HG03432 (cell line): ENCODE results near the gene CDK9.

Experiments
- ATAC-seq: cut with Tn5 transposase; IDR thresholded peaks from one replicate; pipeline ENCODE4 v1.9.1; 2021; ENCODE audit warnings: mild to moderate bottlenecking, moderate library complexity; ENCODE audit not compliant: unreplicated experiment

Gene CDK9

DNA sequence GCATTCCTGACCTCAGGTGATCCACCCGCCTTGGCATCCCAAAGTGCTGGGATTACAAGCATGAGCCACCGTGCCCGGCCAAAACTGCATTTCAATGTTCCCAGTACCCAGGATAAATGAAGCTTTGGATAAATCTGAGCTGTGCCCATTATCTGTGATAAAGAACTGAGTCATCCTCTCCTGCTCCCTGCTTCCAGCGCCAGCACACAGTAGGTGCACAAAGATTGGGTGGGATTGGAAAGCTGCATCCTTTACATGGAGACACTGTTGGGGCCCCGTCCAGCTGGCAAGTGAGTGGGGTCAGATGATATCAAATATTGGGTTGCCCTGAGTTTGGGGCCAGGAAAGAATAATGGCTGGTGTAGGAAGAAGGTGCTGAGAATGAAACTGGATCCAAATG lies 24.8 kb upstream of the CDK9 start:
- ATAC-seq, result no peak

DNA sequence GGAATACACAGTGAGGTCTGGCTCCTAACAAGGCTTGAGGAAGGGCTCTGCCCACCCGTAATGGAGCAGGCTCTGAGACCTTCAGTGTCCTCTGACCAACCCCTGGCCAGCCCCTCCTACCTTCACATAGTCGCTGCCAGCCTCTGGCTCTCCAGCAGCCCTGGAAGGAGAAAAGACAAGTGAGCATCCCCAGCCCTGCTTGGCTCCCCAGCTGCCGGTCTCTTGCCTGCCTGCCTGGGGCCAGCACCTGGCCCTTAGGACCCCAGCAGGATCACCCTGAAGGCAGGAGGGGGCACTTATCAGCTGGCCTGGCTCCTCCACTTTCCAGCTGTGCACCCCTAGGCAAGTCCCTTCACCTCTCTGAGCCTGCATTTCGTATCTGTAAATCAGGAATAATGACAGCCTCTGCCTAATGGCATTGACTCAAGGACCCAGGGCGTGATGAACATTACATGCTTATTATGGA lies 24.3 kb upstream of the CDK9 start:
- no peak for ATAC-seq

DNA sequence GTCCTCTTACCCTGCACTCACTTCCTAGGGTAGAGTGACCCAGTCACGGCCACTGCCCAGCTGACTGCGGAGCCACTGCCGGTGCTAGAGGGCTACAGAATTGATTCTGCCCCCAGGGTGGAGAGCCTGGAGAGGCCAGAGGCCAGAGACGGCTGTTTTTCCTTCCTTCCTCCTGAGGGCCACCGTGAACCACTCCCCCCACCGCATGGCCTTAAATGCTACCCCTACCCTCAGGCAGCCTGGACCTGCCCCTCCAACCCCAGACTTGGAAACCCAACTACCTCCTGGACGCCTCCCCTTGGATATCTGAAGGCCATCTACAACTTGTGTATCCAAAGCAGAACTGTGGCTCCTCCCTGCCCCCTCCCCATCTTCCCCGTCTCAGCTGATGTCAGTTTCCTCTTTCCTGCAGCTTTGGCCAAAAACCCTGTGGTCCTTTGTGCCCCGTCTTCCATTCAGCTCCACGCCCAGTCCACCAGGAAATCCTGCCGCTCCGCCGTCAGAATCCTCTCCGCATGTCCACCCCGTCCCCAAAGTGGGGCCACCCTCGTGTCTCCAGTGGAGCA lies 23.6 kb upstream of the CDK9 start:
- ATAC-seq, result no peak

DNA sequence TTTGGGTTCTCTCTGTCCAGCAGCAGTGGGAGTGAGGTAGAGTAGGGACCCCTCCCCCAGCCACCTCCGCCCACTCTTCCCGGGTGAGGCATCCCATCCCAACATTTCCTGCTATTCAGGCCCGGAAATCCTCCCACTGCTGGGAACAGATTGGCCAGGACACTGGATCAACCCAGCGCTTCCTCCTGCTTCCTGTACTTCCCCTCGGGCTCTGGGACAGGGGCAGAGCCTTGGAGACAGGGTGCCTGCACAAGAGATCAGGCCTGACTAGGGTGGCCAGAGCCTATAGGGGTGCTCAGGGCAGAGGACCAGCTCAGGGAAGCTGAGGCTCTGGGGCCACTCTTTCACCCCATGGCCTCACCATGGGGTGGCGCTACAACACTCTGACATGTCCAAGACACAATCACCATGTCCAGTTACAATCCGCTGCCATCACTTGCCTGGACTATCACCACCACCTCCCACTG lies 21.9 kb upstream of the CDK9 start:
- ATAC-seq, result no peak

DNA sequence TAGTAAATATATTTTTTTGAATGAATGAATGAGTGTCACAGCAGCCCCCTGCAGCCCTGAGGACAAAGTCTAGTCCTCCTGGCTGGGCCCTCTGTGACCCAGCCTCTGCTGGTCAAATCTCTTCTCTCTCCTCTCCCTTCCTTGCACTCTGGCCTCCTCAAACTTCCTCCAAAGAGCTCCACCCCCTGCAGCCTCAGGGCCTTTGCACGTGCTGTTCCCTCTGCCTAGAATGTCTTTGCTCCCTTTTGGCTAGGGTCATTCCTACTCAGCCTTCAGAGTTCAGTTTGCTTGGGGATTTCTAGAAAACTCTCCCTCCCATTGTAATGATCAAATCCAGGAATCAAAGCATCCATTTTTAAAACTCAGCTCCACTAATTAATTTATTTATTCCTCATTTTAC lies 20.4 kb upstream of the CDK9 start:
- no peak for ATAC-seq

DNA sequence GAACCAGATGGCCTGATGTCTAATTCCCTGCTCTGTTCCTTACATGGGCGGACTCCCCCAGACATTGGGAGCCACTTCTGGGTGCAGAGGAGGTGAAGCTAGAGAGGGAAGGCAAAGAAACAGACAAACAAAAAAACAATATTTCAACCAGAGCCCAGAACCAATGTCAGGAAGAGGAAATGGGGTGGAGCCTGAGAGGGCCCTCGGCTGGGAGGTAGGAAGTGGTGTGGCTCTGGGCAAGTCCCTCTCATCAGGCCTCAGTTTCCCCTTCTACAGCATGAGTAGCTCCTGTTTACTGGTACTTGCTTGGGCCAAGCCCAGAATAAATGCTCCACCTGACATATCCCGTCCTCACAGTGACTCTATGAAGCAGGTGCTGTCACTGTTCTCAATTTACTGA lies 18.4 kb upstream of the CDK9 start:
- no peak for ATAC-seq

DNA sequence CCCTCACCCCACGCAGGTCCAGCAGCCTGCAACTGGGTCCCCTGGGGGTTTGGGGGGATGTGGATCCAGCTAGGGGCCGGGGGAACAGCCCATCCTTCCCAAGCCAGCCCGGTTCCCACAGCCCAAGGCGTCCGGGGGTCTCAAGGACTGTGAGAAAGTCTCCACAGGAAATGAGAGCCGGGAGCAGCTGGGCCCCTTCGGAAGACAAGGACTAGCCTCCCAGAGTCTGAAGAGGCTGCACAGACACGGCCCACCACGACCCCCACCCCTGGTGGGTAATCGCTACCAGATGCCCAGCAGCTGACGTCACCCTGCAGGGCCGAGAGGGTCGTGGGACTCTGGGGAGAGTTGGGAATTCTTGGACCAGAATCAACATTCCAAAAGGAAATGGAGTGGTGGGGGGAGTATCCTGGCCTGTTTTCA lies 17.9 kb upstream of the CDK9 start:
- no peak for ATAC-seq

DNA sequence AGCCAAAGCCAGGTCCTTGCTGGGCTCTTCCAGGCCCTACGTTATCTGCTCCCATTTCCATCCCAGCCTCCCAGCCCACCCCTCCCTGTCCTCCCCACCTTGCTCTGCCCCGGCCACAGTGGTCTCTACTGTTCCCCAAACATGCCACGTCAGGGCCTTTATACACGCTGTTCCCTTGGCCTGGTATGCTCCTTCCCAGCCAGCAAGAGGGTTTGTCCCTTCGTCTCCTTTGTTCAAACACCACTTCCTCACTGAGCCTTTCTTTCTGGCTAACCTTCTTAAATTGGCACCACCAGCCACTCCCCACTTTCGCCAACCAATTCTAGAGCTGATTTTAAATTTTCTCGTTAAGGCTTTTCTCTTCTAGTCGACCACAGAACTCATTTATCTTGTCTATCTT lies 17.1 kb upstream of the CDK9 start:
- no peak for ATAC-seq

DNA sequence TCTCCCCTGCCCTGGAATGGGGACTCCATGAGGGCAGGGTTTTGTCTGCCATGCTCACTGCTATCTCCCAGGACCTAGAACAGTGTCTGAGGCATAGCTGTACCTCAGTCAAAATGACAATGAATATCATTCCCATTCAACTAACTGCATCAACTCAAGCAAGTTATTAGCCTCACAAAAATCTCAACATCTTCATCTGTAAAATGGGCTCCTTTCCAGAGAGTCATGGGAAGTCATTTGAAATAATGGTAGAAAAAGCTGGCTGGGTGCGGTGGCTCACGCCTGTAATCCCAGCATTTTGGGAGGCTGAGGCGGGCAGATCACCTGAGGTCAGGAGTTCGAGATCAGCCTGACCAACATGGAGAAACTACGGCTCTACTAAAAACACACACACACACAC lies 16.7 kb upstream of the CDK9 start:
- ATAC-seq, result no peak

DNA sequence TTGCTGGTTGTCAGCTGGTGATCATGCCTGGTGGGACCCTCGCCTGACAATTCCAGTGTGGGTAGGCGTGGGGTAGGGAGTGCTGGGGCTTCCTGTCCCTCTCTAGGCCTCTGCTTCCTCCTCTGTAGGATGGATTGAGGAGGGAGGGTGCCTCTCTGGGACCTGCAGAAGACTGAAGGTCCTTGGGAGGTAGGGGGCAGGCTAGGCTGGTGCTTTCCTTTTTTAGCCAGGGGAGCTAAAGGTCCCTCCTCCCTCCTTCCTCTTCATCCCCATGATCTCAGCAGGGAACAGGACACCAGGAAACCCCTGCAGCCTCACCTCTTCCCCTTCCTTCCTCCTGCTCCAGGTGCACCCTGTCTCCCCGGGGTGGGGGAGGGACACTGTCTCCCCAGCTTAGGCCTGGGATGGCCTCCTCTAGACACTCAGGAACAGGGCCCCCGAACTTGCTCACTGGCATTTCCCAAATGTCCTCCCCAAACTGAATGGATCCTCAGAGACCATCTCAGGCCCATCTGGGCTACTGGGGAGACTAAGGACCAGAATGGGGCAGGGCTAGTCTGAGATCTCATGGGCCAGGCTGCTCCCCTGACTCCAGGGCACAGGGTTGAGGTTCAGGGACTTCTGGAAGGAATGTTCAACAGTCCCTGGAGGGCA lies 15.8 kb upstream of the CDK9 start:
- ATAC-seq, result no peak

DNA sequence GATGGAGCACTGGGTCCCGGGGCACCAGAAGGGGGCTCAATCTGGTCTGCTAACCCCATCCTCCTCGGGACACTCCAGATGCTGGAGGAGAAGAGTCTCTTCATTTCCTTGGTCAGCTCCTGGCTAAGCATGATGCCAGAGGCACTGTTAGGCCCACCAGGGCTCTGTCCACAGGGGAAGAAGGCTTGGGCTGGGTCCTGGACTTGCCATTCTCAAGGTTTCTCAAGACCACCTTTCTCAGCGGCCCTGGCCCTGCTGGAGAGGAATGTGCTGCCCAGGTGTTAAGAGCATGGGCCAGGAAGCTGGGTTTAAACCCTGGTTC lies 15.3 kb upstream of the CDK9 start:
- ATAC-seq, result no peak

DNA sequence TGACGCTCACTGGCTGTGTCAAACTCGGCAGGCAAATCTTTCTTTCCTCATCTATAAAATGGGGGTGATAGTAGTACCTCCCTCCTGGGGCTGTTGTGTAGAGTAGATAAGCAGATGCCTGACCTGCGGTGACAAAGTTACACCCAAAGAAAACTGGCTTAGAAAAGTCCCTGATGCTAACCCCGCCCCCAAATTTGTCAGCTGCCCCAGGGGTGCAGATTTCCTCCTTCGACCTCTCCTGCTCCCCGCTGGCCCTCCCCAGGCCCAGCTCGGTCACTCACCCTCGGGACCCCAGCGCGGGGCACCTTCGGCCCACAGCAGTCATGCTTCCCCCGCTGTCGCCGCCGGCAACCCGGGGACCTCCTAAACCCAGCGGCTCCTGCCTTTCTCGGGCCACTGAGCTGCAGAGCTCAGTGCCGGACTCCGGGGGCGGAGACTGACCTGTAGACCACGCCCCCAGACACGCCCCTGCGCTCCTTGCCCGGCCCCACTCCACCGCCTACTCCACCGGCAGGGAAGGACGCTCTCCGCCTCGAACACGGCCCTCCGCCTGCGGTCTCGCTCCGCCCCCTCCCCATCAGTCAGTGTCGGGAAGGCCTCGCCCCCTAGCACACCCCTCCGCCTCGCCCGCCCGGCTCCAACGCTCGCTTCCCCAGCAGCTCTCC lies 14.8 kb upstream of the CDK9 start:
- ATAC-seq, result peak; percentile 85

DNA sequence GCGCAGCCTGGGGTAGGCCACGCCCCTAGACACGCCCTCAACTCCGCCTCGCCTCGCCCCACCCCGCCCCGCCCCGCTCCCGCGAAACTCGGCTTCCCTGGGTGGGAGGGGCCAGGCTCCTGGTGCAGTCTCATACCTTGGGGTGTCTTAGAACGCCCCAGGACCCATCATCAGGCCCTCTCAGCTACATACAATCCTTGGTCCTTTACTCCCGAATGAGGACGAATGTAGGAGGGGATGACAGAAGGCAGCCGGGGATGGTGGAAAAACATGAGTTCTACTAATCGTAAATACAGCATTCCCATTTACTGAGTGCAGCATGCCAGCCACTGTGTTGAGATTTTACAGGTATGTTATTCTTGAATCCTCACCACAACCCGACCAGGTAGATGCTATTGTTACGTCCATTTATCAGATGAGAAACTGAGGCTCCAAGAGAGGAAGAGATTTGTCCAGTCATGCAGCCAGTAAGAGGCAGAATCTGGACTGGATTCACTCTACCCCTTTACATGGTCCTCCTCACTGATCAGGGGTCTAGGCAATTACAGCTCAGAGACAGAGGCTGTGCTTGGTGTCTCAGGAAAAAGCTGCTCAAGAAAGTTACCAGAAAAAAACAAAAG lies 14.2 kb upstream of the CDK9 start:
- no peak for ATAC-seq

DNA sequence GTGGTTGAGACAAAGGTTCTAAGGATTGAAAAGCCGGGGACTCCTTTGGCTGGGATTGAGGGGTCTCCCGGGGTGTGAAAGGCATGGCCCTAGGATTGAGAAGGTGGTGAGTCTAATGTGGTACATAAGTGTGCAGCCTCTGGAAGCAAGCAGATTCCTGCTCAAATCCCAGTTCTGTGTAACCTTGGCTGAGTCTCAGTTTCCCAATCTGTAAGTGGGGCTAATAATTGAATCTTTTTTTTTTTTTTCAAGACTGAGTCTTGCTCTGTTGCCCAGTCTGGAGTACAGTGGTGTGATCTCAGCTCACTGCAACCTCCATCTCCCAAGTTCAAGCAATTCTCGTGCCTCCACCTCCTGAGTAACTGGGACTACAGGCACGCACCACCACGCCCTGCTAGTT lies 13.2 kb upstream of the CDK9 start:
- ATAC-seq, result no peak

DNA sequence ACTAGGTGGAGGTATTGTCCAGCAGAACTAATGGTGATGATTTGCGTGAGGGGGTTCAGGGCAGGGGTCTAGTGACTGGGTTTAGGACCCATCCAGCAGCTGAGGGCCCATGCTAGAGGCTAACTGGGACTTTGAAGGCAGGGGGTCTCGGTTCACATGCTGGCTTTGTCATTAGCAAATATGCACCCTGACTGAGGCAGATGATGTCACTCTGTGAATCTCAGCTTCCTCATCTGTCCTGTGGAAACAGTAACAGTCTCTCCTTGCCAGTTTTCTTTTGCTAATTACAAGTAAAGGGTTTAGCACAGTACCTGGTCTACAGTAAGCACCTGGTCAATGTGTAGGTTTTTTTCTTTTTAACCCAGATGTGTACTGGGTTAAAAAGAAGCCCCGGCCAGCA lies 12.6 kb upstream of the CDK9 start:
- no peak for ATAC-seq

DNA sequence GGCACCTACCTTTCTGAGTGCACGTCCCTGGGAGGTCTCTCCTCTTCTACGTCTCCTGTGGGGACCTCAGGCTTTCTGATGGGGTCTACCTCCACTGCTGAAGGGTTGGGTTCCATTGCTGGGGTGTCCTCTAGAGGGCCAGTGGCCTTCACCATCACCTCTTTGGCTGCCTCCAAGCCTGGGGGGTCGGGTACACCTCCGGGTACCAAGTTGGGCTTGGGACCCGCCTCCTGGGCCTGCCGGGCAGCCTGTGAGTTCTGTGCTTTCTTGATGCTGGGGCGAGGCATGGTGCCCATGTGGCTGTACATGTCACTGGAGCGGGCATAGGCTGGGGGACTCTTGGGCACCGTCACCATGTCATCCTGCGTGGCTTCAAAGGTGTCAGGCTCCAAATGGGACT lies 11.9 kb upstream of the CDK9 start:
- ATAC-seq, result no peak

DNA sequence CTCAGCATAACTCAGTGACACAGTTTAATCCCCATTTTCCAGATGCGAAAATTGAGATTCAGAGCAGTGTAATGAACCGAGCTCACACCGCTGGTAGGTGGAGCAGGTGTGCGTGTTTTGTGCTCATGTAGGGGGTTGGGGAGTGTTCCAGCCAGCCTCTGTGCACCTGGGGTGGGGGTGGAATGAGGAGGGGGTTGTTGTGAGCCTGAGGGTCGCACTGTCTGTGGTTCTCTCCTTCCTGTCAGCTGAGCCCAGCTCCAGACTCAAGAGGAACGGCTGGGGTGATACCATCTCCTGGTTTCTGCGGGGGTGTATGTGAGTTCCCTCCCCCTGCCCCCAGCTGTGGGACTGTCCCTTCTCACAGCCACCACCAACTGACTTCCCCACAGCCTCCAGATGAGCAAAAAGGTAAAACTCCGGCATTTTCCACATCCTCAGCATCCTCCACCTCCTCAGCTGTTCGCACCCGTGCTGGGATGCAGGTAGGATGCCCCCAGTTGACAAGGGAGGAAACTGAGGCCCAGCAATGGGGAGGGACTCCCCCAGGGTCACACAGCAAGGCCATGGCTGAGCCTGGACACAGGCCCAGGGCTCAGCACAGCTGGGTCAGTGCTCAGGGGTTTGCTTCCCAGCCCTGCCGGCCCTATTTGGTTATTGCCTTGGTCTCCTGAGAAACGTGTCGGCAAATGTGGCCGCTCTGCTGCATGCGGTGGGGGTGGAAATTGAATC lies 9.5 kb upstream of the CDK9 start:
- ATAC-seq, result peak; percentile 27

DNA sequence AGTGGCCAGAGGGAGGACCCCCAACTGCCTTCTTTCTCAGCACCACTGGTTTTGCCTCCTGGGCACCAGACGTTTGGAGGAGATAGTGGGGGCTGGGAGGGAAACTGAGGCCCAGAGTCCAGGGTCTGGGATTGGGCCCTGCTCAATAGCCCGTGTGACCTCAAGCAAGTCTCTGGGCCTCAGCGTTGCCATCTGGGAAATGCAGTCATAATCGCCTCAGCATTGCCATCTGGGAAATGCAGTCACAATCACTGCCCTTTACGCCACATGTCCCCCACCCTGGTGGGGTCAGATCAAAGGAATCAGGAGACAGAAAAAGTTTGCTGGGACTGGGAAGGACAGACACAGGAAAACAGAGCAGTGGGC lies 8.9 kb upstream of the CDK9 start:
- ATAC-seq, result no peak

DNA sequence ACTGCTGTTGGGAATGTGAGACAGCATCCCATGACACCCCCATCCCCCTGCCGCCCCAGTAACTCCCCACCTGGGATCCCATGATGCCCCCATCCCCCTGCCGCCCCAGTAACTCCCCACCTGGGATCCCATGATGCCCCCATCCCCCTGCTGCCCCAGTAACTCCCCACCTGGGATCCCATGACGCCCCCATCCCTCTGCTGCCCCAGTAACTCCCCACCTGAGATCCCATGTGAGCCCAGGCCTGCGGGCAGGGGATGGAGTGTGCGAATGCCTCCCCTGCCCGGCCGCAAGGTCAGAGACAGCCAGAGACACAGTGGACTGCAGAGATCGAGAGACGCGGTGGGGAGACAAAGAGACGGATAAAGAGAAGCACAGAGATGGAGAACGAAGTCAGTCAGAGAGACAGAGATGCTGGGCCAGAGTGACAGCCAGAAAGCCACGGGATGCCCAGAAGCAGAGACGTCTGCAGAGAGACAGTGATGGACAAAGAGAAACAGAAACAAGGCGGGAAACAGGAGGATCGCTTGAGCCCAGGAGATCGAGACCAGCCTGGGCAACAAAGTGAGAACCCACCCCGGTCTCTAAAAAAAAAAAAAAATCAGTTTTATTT lies 8.4 kb upstream of the CDK9 start:
- ATAC-seq, result no peak

DNA sequence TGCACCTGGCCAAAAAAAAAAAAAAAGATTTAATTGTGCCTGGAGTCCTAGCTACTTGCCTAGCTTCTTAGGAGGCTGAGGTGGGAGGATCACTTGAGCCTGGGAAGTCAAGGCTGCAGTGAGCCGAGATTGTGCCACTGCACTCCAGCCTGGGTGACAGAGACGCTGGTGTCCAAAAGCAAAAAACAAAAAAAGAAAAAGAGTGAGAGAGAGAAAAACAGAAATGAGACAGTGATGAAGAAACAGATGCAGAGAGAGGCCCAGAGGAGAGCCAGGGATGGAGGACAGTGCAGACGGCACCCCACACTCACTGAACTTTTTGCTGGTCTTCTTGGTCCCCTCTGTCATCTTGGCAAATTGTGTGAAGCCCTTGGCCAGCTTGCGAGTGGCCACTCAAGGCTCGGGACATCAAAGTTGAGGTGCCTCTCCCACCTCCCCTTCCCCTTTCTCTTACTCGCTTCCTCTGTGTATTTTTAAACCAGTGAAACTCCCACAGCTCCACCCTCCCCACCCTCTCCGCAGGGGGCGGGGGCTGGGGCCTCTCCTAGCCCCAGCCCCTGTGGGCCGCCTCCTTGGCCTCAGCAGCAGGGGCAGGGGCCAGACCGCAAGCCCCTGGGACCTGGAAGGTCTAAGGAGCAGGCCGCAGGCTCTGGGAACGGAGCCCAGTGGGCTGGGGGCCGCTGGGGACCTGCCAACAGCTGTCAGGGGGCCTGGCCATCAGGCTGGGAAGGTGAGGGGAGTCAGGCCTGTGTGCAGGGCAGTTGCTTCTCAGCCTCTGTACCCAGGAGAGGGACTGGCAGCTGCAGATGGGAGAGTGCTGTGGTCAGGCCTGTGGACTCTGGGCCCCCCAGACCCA lies 7.3 kb upstream of the CDK9 start, which contains the start of gene SH2D3C:
SH2D3C (minus strand) TSS at position 387 of the 856 bp plus-strand sequence; CDS start at position 348, 39 bp downstream.
- ATAC-seq, result peak; percentile 43
